GM21367 (cell line): ENCODE measurements around the gene TRPM3.
A peak's percentile ranks its signal among the peaks of the same experiment; 100 is the strongest.

Source experiments
- ATAC-seq: cut with Tn5 transposase; IDR thresholded peaks from one replicate; pipeline ENCODE4 v1.9.1; 2021; ENCODE audit not compliant: unreplicated experiment

TRPM3 gene

DNA sequence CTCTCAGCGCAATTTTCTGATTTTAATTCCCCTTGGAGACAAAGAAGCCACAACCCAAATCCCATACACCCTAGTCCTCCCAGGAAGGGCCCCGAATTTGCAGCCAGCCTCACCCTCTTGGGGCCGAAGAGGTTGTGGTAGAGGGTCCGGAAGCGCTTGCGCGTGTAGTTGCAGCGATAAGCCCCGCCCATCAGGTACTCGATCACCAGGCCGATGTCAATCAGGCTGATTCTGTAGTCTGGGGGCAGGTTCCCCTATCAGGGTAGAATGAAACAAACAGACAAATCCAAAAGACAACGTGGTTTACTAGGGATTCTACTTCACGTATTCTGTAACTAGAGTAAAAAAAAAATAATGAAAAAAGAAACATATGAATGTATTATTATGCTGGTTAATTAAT, 496.3 kb downstream of the TRPM3 start:
- no peak for ATAC-seq

- ATAC-seq = no peak
These were observed 502.6 kb downstream of the TRPM3 start for GRCh38 chr9:70618784-70619183.

DNA sequence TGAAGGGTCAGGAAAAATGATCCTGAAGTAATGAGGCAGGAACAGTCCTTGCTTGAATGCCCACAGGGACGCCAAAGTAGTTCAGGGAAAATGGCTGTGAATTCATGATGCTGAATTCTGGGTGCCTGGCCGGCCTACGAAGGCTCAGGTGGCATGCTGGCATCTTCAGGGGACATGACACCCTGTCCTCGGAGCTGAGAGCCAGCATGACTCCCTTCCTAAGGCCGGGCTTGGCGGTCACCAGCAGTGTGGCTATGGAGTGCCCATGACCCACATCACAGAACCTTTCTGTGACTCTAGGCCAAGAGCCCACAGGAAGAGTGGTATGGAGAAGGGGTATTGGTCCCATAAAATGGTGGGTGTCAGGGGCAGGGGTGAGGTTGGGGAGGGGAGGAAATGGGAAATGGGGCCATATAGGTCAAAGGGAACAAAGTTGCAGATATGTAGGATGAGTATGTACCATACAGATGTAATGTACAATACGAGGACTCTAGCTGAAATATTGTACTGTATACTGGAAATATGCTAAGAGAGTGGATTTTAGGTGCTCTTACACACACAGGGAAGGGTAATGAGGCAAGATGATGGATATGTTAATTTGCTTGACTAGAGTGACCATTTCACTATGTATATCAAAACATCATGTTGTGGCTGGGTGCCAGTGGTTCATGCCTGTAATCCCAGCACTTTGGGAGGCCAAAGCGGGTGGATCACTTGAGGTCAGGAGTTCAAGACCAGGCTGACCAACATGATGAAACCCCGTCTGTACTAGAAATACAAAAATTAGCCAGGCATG, 504.2 kb downstream of the TRPM3 start:
- ATAC-seq = no peak

- no peak for ATAC-seq
These were observed 505.0 kb downstream of the TRPM3 start for GRCh38 chr9:70616228-70616990.

DNA sequence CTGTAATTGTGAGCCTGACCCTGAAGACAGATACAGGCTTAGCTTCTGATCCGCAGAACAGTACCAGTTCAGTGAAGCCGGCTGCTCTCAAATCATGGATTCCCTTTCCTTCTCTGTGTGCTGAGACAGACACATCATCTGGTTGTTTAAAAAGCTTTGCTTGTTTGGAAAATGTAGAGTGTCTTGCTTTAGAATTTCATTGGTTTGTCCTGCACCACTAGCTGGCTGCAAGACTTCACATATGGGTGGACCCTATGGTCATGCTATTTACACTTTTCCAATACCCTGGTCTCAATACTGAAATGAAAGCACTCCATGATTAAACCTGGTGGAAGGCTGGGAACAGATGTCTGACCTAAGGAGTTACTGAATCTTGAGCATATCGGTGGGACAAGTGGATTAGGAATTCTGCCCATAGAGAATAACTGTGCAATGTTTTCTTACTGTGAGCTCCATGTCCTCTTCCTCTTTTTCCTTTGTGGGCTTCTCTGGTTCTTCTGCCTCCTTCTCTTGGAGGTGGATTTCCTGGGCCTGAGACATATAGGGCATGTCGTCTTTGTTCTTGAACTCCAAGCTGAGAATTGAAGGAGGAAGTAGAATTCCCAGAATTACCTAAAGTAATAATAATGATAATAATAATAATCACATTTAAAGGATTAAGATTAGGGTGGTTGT, 505.8 kb downstream of the TRPM3 start:
- no peak for ATAC-seq

GRCh38 chr9:70614786-70615463, 506.5 kb downstream of the TRPM3 start:
- ATAC-seq = no peak

- ATAC-seq = no peak
These were observed 508.2 kb downstream of the TRPM3 start for GRCh38 chr9:70613024-70613768.

GRCh38 chr9:70610287-70610644, 511.2 kb downstream of the TRPM3 start:
- no peak for ATAC-seq

- ATAC-seq = no peak
These were observed 511.7 kb downstream of the TRPM3 start for GRCh38 chr9:70609542-70610286.

DNA sequence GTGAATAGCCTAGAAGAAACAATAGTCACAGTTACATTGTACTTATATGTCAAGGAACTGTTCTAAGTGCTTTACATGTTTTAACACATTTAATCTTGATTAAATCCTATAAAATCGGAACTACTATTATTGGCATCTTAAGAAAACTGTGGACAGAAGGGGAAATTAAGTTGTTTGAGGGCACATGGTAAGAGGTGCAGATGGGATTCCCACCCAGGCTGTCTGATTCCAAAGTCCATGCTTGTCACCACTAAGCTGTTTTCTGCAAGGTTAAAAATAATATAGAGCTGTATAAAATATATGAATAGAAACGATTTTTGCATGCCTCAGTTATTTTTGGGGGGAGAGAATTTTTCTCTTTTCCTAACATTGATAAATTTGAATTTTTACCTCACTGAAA, 512.4 kb downstream of the TRPM3 start:
- ATAC-seq = no peak

- peak; percentile 53 for ATAC-seq
These were observed 513.5 kb downstream of the TRPM3 start for GRCh38 chr9:70607926-70608325.

DNA sequence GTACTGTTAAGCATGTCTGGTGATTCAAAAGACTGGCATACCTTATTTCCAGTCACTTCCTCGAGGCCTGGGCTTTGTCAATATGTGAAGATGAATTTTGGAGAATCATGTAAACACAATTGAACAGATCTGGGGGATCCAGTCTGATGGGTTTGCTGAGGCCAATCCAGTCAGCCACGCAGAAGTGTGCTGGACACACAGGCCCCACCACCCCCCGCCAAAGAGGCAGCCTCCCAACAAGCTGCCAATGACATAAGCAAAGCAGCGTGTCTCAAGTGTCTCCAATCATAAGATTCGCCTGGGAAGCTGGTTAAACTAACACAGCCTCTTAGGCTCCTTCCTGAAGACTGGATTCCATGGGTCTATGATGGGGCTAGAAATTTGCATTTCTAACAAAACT, 514.1 kb downstream of the TRPM3 start:
- ATAC-seq = no peak

DNA sequence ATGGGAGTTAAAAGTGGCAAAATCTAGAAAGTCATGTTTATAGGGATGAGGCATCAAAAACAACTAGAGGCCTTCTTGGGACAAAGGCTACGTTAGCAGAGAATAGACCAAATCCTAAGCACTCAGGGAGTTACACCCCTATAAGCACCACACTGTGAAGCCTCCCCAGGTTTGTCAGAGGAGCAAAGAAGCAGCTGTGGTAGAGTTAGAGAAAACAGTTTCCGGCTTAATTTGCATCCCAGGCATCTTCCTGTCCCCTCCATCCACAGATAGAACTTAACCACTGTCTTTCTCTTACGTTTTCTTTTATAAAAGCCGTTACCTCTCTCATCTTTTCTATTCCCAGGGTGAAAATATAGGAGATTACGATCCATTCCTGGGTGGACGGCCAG, 518.4 kb downstream of the TRPM3 start:
- ATAC-seq = no peak

- ATAC-seq = peak; percentile 82
These were observed 519.0 kb downstream of the TRPM3 start for GRCh38 chr9:70602321-70603019.

- no peak for ATAC-seq
These were observed 520.1 kb downstream of the TRPM3 start for GRCh38 chr9:70601000-70601951.

- no peak for ATAC-seq
These were observed 520.9 kb downstream of the TRPM3 start for GRCh38 chr9:70600506-70600905.

DNA sequence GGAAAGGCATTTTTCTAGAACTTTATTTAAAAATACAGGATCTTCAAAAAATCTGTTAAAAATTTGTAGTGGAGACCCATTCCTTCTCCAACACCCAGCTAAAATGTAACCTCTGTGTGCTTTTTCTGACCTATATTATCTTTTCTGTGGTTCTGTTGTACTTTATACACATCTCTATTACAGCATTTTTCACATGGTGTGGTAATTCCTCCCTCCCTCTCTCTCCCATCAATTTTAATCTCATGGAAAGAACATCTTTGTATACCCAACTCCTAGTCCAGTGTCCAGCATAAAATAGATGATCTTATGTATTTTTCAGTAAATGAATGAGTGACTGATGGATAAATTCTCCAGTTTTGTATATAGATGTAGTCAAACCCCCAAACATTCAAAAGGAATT, 523.5 kb downstream of the TRPM3 start:
- ATAC-seq = no peak

DNA sequence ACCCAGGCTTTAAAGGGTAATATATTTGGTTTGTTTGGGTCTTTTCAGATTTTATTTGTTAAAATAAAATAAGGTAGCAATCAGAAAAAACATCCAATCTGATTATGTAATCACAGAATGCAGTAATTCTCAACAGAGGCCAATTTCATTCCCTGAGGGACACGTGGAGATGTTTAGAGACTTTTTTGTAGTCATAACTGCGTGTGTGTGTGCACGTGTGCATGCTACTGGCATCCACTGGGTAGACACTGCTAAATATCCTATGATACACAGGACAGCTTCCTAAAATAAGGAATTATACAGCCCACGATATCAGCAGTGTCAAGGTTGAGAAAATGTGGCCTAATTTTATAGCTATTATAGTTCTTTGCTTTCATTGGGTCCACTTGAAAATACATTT, 526.2 kb downstream of the TRPM3 start:
- ATAC-seq = no peak
